MM.1S (cell line): ENCODE measurements around the gene IPO7.

Experiments used
- CTCF ChIP-seq: fragments of 300-600 bp; sonication (generic); IDR thresholded peaks from 2 replicates; pipeline ENCODE4 v1.5.1; 2016; ENCODE audit warnings: antibody characterized with exemption, low read length, mixed read lengths
- EZH2phosphoT487 ChIP-seq: fragments of 300-600 bp; sonication (generic); IDR thresholded peaks from 2 replicates; pipeline ENCODE4 v1.6.1; 2018; ENCODE audit warnings: antibody characterized with exemption, low read length

GRCh38 chr11:9386901-9387300 lies 2.4 kb downstream of the IPO7 start:
- no peak for TF ChIP-seq CTCF
- TF ChIP-seq EZH2phosphoT487 = no peak
